B cell (primary cell): ENCODE measurements around the gene TP53I3. TPM values are rescaled to one million over a fixed set of nuclear protein-coding genes. Genes with fewer than 3 reads are reported as not detected.

Experiments
- ATAC-seq: fragments of 200-7000 bp; cut with Tn5 transposase; one replicate; pipeline ENCODE4 v1.10.0; 2021; ENCODE audit warnings: low read depth, mild to moderate bottlenecking, moderate number of reproducible peaks, moderate library complexity
- CTCF ChIA-PET: fragments of 350-600 bp; sonication (Branson Sonifier 250); formaldehyde crosslinking; loops from one replicate; lab custom pipeline; 2021; ENCODE audit warnings: antibody characterized with exemption, inconsistent platforms; lab: Charles Lee
- POLR2A ChIA-PET: fragments of 350-600 bp; sonication (Branson Sonifier 250); formaldehyde crosslinking; loops from one replicate; lab custom pipeline; 2021; ENCODE audit warnings: antibody characterized with exemption; lab: Charles Lee
- DNase-seq: peaks from one replicate; pipeline ENCODE4 v3.0.0; 2013
- H2AFZ ChIP-seq: 2 replicates; pipeline ENCODE4 v1.6.1; 2012; ENCODE audit warnings: mild to moderate bottlenecking, low read depth, low read length; ENCODE audit not compliant: insufficient read depth, poor library complexity, severe bottlenecking
- H3K27ac ChIP-seq, 2 donors: 1 replicate in 1 of 2; 2 replicates in 1 of 2; pipeline ENCODE4 v1.5.1; 2012 to 2013; ENCODE audit warnings: low read length in 2 of 2, mild to moderate bottlenecking in 2 of 2, moderate library complexity in 1 of 2
- H3K27me3 ChIP-seq, 4 experiments: fragments of 200-600 bp in 1 of 4; sonication (generic) in 1 of 4; replicated peaks in 1 of 4; 1 replicate in 2 of 4; 2 replicates in 2 of 4; pipeline versions ENCODE4 v1.6.1 to v1.7.0; 2013 to 2016; ENCODE audit warnings: low read length in 3 of 4, mild to moderate bottlenecking in 2 of 4, mixed read lengths in 1 of 4, moderate library complexity in 1 of 4; ENCODE audit not compliant: insufficient read depth in 4 of 4, control insufficient read depth in 3 of 4; ENCODE audit errors: control extremely low read depth in 1 of 4
- H3K36me3 ChIP-seq, 2 experiments: replicated peaks in 1 of 2; 1 replicate in 1 of 2; 2 replicates in 1 of 2; pipeline versions ENCODE4 v1.6.1 to v1.7.1; 2013; ENCODE audit warnings: low read length in 1 of 2; ENCODE audit not compliant: insufficient read depth in 2 of 2, control insufficient read depth in 1 of 2; ENCODE audit errors: control extremely low read depth in 1 of 2, extremely low read depth in 1 of 2
- H3K4me1 ChIP-seq, 2 donors: fragments of 200-600 bp in 1 of 2; sonication (generic) in 1 of 2; 1 replicate in 1 of 2; 2 replicates in 1 of 2; pipeline versions ENCODE4 v1.5.1 to v1.6.1; 2013 to 2017; ENCODE audit warnings: low read length in 2 of 2; ENCODE audit not compliant: control insufficient read depth in 2 of 2, insufficient read depth in 2 of 2
- H3K4me2 ChIP-seq: replicated peaks from 2 replicates; pipeline ENCODE3; 2012; ENCODE audit warnings: mild to moderate bottlenecking, low read depth, low read length; ENCODE audit not compliant: poor library complexity, severe bottlenecking
- H3K4me3 ChIP-seq, 5 experiments: fragments of 200-600 bp in 1 of 5; sonication (generic) in 1 of 5; 1 replicate in 3 of 5; 2 replicates in 2 of 5; pipeline versions ENCODE4 v1.5.1 to v1.7.0; 2011 to 2016; ENCODE audit warnings: low read length in 4 of 5, mild to moderate bottlenecking in 4 of 5, low read depth in 2 of 5, control low read depth in 1 of 5, moderate library complexity in 1 of 5; ENCODE audit not compliant: insufficient read depth in 1 of 5; ENCODE audit errors: control extremely low read depth in 1 of 5, extremely low read depth in 1 of 5
- H3K79me2 ChIP-seq: fragments of 200-600 bp; sonication (generic); one replicate; pipeline ENCODE4 v1.6.0; 2016; ENCODE audit warnings: low read length; ENCODE audit not compliant: control insufficient read depth, insufficient read depth
- H3K9ac ChIP-seq: fragments of 200-600 bp; sonication (generic); 2 replicates; pipeline ENCODE4 v1.6.1; 2017; ENCODE audit warnings: mild to moderate bottlenecking, low read length, moderate library complexity
- H3K9me3 ChIP-seq, 3 donors: one replicate each; pipeline versions ENCODE4 v1.6.1 to v1.7.1; 2013; ENCODE audit warnings: low read length in 2 of 3; ENCODE audit not compliant: control insufficient read depth in 2 of 3, insufficient read depth in 1 of 3; ENCODE audit errors: control extremely low read depth in 1 of 3
- H4K20me1 ChIP-seq: 2 replicates; pipeline ENCODE4 v1.6.0; 2012; ENCODE audit warnings: mild to moderate bottlenecking, low read length; ENCODE audit not compliant: insufficient read depth, control insufficient read depth, poor library complexity, severe bottlenecking
- H3K27ac Mint-ChIP-seq: one replicate; pipeline ENCODE4 v1.8.0; 2021; ENCODE audit warnings: mixed read lengths
- H3K27me3 Mint-ChIP-seq: one replicate; pipeline ENCODE4 v1.8.0; 2021; ENCODE audit warnings: mixed read lengths
- H3K4me1 Mint-ChIP-seq: one replicate; pipeline ENCODE4 v1.8.0; 2021; ENCODE audit warnings: mixed read lengths
- H3K4me3 Mint-ChIP-seq: one replicate; pipeline ENCODE4 v1.8.0; 2021; ENCODE audit warnings: mixed read lengths
- H3K9me3 Mint-ChIP-seq: one replicate; pipeline ENCODE4 v1.8.0; 2022; ENCODE audit warnings: mixed read lengths; ENCODE audit not compliant: insufficient read depth
- CTCF ChIP-seq: fragments of 200-600 bp; IDR thresholded peaks from one replicate; pipeline ENCODE4 v1.8.0; 2022; ENCODE audit warnings: antibody characterized with exemption, mild to moderate bottlenecking
- EZH2 ChIP-seq: IDR thresholded peaks from 2 replicates; pipeline ENCODE4 v1.6.1; 2012; ENCODE audit warnings: borderline replicate concordance, low read depth, mild to moderate bottlenecking, moderate library complexity, low read length; ENCODE audit not compliant: insufficient read depth, poor library complexity, severe bottlenecking
- WGBS: methylation state at CpG from one replicate; pipeline ENCODE4 v1.1.5; 2013; ENCODE audit warnings: missing lambda C conversion rate; ENCODE audit not compliant: insufficient coverage; 5-methylcytosine and 5-hydroxymethylcytosine counted together
- intact Hi-C: fragments of 100-400 bp; cut with micrococcal nuclease; formaldehyde crosslinking; loops from one replicate; pipeline ENCODE4 v1.10.0; 2022
- polyA plus RNA-seq: library from polyadenylated mRNA; depleted of rRNA; stranded (reverse); fragments of >200 nt; gene quantifications from 2 replicates; pipeline ENCODE4 v1.2.3, GENCODE V29; 2012
- total RNA-seq, 2 donors: library from RNA; stranded (reverse); fragments of 120-200 nt in 1 of 2; gene quantifications; 1 replicate in 1 of 2; 2 replicates in 1 of 2; pipeline versions ENCODE4 v1.2.3 to v1.2.4, GENCODE V29; 2013 to 2022

The TP53I3 gene
- total and polyA plus RNA-seq, 2 donors (not counting 1 experiment from before 2014, with no cell fraction given) = 3.9 to 7.3 TPM

GRCh38 chr2:24075915-24076848, 8.5 kb downstream of the TP53I3 start, which contains the start of gene SF3B6:
TSS of gene SF3B6 (minus strand) at chr2:24076326. CDS start at chr2:24076229, 97 bp downstream.
- H3K9me3 Mint-ChIP-seq = no peaks in the 10 kb centered on the region
- no peaks in the 10 kb centered on the region for H3K27me3 Mint-ChIP-seq
- no peak for TF ChIP-seq CTCF
- no peak for TF ChIP-seq EZH2
- peak within 1 kb of the TSS; percentile 99 for H3K27ac Mint-ChIP-seq
- intact Hi-C loops = loop anchor here (1.0 to 10.0 kb wide), 7 partner anchors 8 to 691 kb away; partner anchors contain the start of genes ATAD2B, FAM228B, KLHL29 and PFN4
- POLR2A ChIA-PET = interaction anchor here (0.6 to 1.6 kb wide), 13 partner anchors 8 to 416 kb away, joined by 3 to 43 read pairs (median 5); partner anchors contain the start of genes ATAD2B, FKBP1B, PFN4 and TP53I3
- peak; percentile 85 for ATAC-seq
- DNase-seq = peak; percentile 100
- peaks cover 0 to 21% of the 10 kb centered on the region in 2 experiments for H3K36me3 ChIP-seq
- H3K27me3 ChIP-seq = no peaks in the 10 kb centered on the region
- H3K4me1 Mint-ChIP-seq = peaks cover 33% of the 10 kb centered on the region
- CTCF ChIA-PET = interaction anchor here (0.7 to 3.7 kb wide), 8 partner anchors 8 to 252 kb away, joined by 3 to 16 read pairs (median 6); partner anchors contain the start of genes ATAD2B, PFN4, TP53I3 and WDCP
- H3K9ac ChIP-seq = peak within 1 kb of the TSS; percentile 85
- peak within 1 kb of the TSS; percentile 95 for H2AFZ ChIP-seq
- peak within 1 kb of the TSS; percentile 83 for H3K4me2 ChIP-seq
- H4K20me1 ChIP-seq = peaks cover 6% of the 10 kb centered on the region
- peaks cover 27% of the 10 kb centered on the region for H3K79me2 ChIP-seq
- peak within 1 kb of the TSS; percentile 83 to 99 (median 96) for H3K4me3 ChIP-seq
- peak within 1 kb of the TSS; percentile 98 for H3K4me3 Mint-ChIP-seq
- peaks cover 15 to 18% of the 10 kb centered on the region in 2 donors for H3K4me1 ChIP-seq
- no peaks in the 10 kb centered on the region for H3K9me3 ChIP-seq
- H3K27ac ChIP-seq = peak within 1 kb of the TSS; percentile 84 to 87
- under 1% methylated on average over 60 of the region's 64 CpGs for WGBS
